Hematopoietic multipotent progenitor cell treated with erythropoietin and hydrocortisone succinate and interleukin-3 and kit ligand, for 15 days (in vitro differentiated cells): ENCODE measurements around the gene PLAAT2.
"Not testable (repeated sequence)": the region's sequence is repeated elsewhere in the genome, so short reads cannot be mapped to it uniquely, and the experiment has no call there.

Experiments
- DNase-seq: peaks from one replicate; pipeline ENCODE4 v3.0.0-alpha.2; 2015; ENCODE audit warnings: low spot score

PLAAT2 gene

GRCh38 chr11:63549411-63549810 lies 13.8 kb downstream of the PLAAT2 start:
- DNase-seq = no peak

GRCh38 chr11:63548178-63548577 lies 15.0 kb downstream of the PLAAT2 start:
- DNase-seq = no peak

GRCh38 chr11:63547061-63547460 lies 16.1 kb downstream of the PLAAT2 start:
- no peak for DNase-seq

GRCh38 chr11:63543711-63544110 lies 19.5 kb downstream of the PLAAT2 start:
- DNase-seq = no peak

- not testable (repeated sequence) for DNase-seq
These were observed 20.7 kb downstream of the PLAAT2 start for GRCh38 chr11:63542506-63542905.

GRCh38 chr11:63537293-63538101 lies 25.7 kb downstream of the PLAAT2 start:
- DNase-seq = no peak

GRCh38 chr11:63536669-63537292 lies 26.4 kb downstream of the PLAAT2 start, which contains the start of gene PLAAT4:
Gene PLAAT4 (plus strand): TSS chr11:63536808. CDS start chr11:63536869, 61 bp downstream.
- peak; percentile 41 for DNase-seq

- no peak for DNase-seq
These were observed 27.4 kb downstream of the PLAAT2 start for GRCh38 chr11:63535734-63536133.

GRCh38 chr11:63534895-63535461 lies 28.2 kb downstream of the PLAAT2 start:
- DNase-seq = no peak

GRCh38 chr11:63534076-63534475 lies 29.1 kb downstream of the PLAAT2 start:
- DNase-seq = no peak

GRCh38 chr11:63532799-63533475 lies 30.2 kb downstream of the PLAAT2 start:
- no peak for DNase-seq

- no peak for DNase-seq
These were observed 31.1 kb downstream of the PLAAT2 start for GRCh38 chr11:63532117-63532516.

- DNase-seq = not testable (repeated sequence)
These were observed 31.9 kb downstream of the PLAAT2 start for GRCh38 chr11:63531074-63531792.

GRCh38 chr11:63530021-63530420 lies 33.2 kb downstream of the PLAAT2 start:
- no peak for DNase-seq

- DNase-seq = not testable (repeated sequence)
These were observed 33.8 kb downstream of the PLAAT2 start for GRCh38 chr11:63529373-63529772.

GRCh38 chr11:63528729-63529278 lies 34.4 kb downstream of the PLAAT2 start:
- DNase-seq = not testable (repeated sequence)

- not testable (repeated sequence) for DNase-seq
These were observed 35.0 kb downstream of the PLAAT2 start for GRCh38 chr11:63528156-63528555.

- DNase-seq = no peak
These were observed 35.5 kb downstream of the PLAAT2 start for GRCh38 chr11:63527667-63528066.

- DNase-seq = no peak
These were observed 40.0 kb downstream of the PLAAT2 start for GRCh38 chr11:63523151-63523550.

GRCh38 chr11:63521896-63522295 lies 41.3 kb downstream of the PLAAT2 start:
- DNase-seq = no peak

- DNase-seq = no peak
These were observed 42.5 kb downstream of the PLAAT2 start for GRCh38 chr11:63520606-63521170.
